ENCODE measurements around the gene RNF115.

The RNF115 gene

GRCh38 chr1:145692785-145693443 is 131.0 kb downstream of the RNF115 start:
- DNase-seq, result no peak

- DNase-seq, result no peak
Observed at GRCh38 chr1:145690587-145691558, 133.0 kb downstream of the RNF115 start.

GRCh38 chr1:145689922-145690321 is 134.0 kb downstream of the RNF115 start:
- no peak for DNase-seq

GRCh38 chr1:145688924-145689323 is 135.0 kb downstream of the RNF115 start:
- DNase-seq, result no peak
